Measurements from ENCODE around the gene TMUB1. TPM values are rescaled to one million over a fixed set of nuclear protein-coding genes. Genes with fewer than 3 reads are reported as not detected.

Gene TMUB1
- total and polyA plus RNA-seq, 9 of the 15 experiments (the other 6 are each of a cell fraction or from before 2014, with no cell fraction given), result 0.14 to 241 (median 74.1) TPM

DNA sequence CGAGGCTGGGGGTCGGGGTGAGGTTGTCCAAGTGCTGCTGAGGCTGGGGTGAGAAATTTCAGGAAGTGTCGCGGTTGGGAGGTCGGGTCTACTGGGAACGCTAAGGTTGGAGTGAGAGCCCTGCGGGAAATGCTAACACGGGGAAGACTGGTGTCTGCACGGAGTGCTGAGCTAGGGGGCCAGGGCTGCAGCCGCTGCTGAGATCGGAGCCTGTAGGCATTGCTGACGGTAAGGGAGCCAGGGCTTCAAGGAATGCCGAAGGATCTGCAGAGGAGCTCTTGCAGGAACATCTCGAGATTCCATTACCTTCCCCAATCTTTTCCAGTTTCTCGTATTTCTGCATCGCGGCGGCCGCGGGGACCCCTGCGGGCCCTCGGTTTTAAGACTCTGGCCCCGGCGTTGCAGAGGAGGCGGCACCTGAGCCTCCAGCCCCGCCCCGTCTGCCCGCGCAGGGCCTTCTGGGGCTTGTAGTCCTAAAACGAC lies 25.7 kb downstream of the TMUB1 start, which contains the start of gene CDK5 (continued):
- TF ChIP-seq FIP1L1 (IDR thresholded peaks at IDR 0.05; ENCODE audit: low read depth, low read length, poor library complexity, severe bottlenecking), result peak; percentile 11
- no peak for TF ChIP-seq MAFF (IDR thresholded peaks at IDR 0.05; ENCODE audit: low read length)
- no peak for TF ChIP-seq ZBTB17 (CRISPR knock-in tag; IDR thresholded peaks at IDR 0.05)
- TF ChIP-seq ZNF174 (CRISPR knock-in tag; IDR thresholded peaks at IDR 0.05), result no peak
- TF ChIP-seq HNRNPH1 (optimal IDR thresholded peaks at IDR 0.05; ENCODE audit: low read depth, low read length), result no peak
- TF ChIP-seq RNF219 (CRISPR knock-in tag; IDR thresholded peaks at IDR 0.05), result no peak
- TF ChIP-seq ZMIZ1 (IDR thresholded peaks at IDR 0.05; ENCODE audit: low read depth in 2 of 2, low read length in 2 of 2), result 0 out of 4 replicates have a peak, but pooled peaks of 1 of the 2 experiments have one; percentile 63
- no peak for TF ChIP-seq ZNF785 (CRISPR knock-in tag; IDR thresholded peaks at IDR 0.05)
- 0 out of 2 replicates have a peak, but pooled peaks have one; percentile 5 for TF ChIP-seq HLTF (IDR thresholded peaks at IDR 0.05)
- no peak for TF ChIP-seq BRD9 (IDR thresholded peaks at IDR 0.05; ENCODE audit: low read depth, partially characterized antibody)
- TF ChIP-seq PCBP2 (IDR thresholded peaks at IDR 0.05; ENCODE audit: low read depth, low read length, poor library complexity, severe bottlenecking), result no peak
- TF ChIP-seq CCAR2 (IDR thresholded peaks at IDR 0.05; ENCODE audit: low read depth, low read length), result no peak
- no peak for TF ChIP-seq SRSF7 (optimal IDR thresholded peaks at IDR 0.05; ENCODE audit: low read depth, low read length)
- TF ChIP-seq KLF6 (CRISPR knock-in tag; IDR thresholded peaks at IDR 0.05; ENCODE audit: borderline replicate concordance), result 0 out of 2 replicates have a peak, but pooled peaks have one; percentile 7
- TF ChIP-seq XRCC3 (IDR thresholded peaks at IDR 0.05), result no peak
- no peak for TF ChIP-seq STAT6 (CRISPR knock-in tag; IDR thresholded peaks at IDR 0.05)

Measured in K562 (cell line).